K562 (cell line): ENCODE data around the gene IFI30. TPM values are rescaled to one million over a fixed set of nuclear protein-coding genes. Genes with fewer than 3 reads are reported as not detected.

ENCODE experiments used
- CEBPZ ChIP-seq: fragments of 150-350 bp; IDR thresholded peaks from 2 replicates; pipeline ENCODE4 v1.6.1; 2014; ENCODE audit warnings: low read depth, mild to moderate bottlenecking, low read length, borderline replicate concordance
- EP300 ChIP-seq: IDR thresholded peaks from 2 replicates; pipeline ENCODE4 v1.6.1; 2012; ENCODE audit warnings: low read length, improper control_type of control experiment
- FOXJ2 ChIP-seq: fragments of 200-800 bp; sonication (Bioruptor generic); IDR thresholded peaks from 2 replicates; pipeline ENCODE4 v1.6.1; 2016; ENCODE audit warnings: missing genetic modification characterization, missing compliant biosample characterization
- GTF2A2 ChIP-seq: IDR thresholded peaks from 2 replicates; pipeline ENCODE4 v1.6.1; 2016; ENCODE audit warnings: mild to moderate bottlenecking, missing genetic modification characterization, missing compliant biosample characterization
- MEF2A ChIP-seq: IDR thresholded peaks from 2 replicates; pipeline ENCODE4 v1.6.1; 2011; ENCODE audit warnings: low read depth, mild to moderate bottlenecking, low read length, moderate library complexity; ENCODE audit not compliant: control insufficient read depth
- SFPQ ChIP-seq: fragments of 200-400 bp; formaldehyde crosslinking; IDR thresholded peaks from 2 replicates; pipeline ENCODE4 v1.6.1; 2017; ENCODE audit warnings: mild to moderate bottlenecking, low read depth, low read length, moderate library complexity
- SRF ChIP-seq, 2 experiments: fragments of 250-450, 450-650 bp in 1 of 2; sonication (Bioruptor Pico) in 1 of 2; sonication (generic) in 1 of 2; formaldehyde crosslinking; IDR thresholded peaks; 2 replicates each; pipeline versions ENCODE4 v1.5.0 to v1.5.1; 2020 to 2022; ENCODE audit warnings: mild to moderate bottlenecking in 1 of 2, missing genetic modification reagents in 1 of 2
- TOE1 ChIP-seq, 2 experiments: fragments of 450-650 bp in 1 of 2; sonication (generic) in 1 of 2; formaldehyde crosslinking in 1 of 2; IDR thresholded peaks; 2 replicates each; pipeline versions ENCODE4 v1.7.1 to v1.8.0; 2016 to 2022; ENCODE audit warnings: borderline replicate concordance in 2 of 2, mild to moderate bottlenecking in 2 of 2, antibody characterized with exemption in 1 of 2, inconsistent platforms in 1 of 2, low read depth in 1 of 2, missing genetic modification reagents in 1 of 2, moderate library complexity in 1 of 2
- XRCC3 ChIP-seq: fragments of 450-650 bp; IDR thresholded peaks from 2 replicates; pipeline ENCODE4 v1.6.1; 2017; ENCODE audit warnings: mild to moderate bottlenecking, moderate library complexity
- ZNF717 ChIP-seq: fragments of 250-450 bp; sonication (Bioruptor Pico); IDR thresholded peaks from 2 replicates; pipeline ENCODE4 v1.5.0; 2021
- polyA plus RNA-seq, 8 experiments: library from polyadenylated mRNA; depleted of rRNA in 4 of 8; stranded (reverse) in 5 of 8; unstranded in 3 of 8; fragments of >200 nt; fragmentation: Nextera tagmentation in 2 of 8; fragmentation: Illumina TruSeq in 1 of 8; extraction: Ambion mirVana in 2 of 8; extraction: Trizol in 1 of 8; gene quantifications; 2 replicates each; pipeline versions ENCODE4 v1.2.1 to v1.2.3, GENCODE V29; 2011 to 2014; ENCODE audit warnings: inconsistent platforms in 1 of 8, missing spikeins in 1 of 8
- total RNA-seq, 7 experiments: library from RNA; depleted of rRNA in 6 of 7; stranded (reverse); fragments of >200 nt in 6 of 7; fragmentation: Illumina TruSeq in 2 of 7; extraction: Trizol in 2 of 7; gene quantifications; 2 replicates each; pipeline versions ENCODE4 v1.2.1 to v1.2.3, GENCODE V29; 2011 to 2021; ENCODE audit warnings: low replicate concordance in 1 of 7

IFI30 gene
- total and polyA plus RNA-seq, 9 of the 15 experiments (the other 6 are each of a cell fraction or from before 2014, with no cell fraction given) = 63.7 to 430 (median 109) TPM

GRCh38 chr19:18194554-18195238, 21.1 kb downstream of the IFI30 start (continued):
- no peak for TF ChIP-seq TOE1 (IDR thresholded peaks at IDR 0.05; ENCODE audit: borderline replicate concordance)
- TF ChIP-seq TOE1 (CRISPR knock-in tag; IDR thresholded peaks at IDR 0.05; ENCODE audit: borderline replicate concordance, low read depth) = no peak
- TF ChIP-seq SRF (CRISPR knock-in tag; IDR thresholded peaks at IDR 0.05) = 0 out of 4 replicates have a peak, but pooled peaks of 1 of the 2 experiments have one; percentile 33
- TF ChIP-seq ZNF717 (CRISPR knock-in tag) = no peak
- no peak for TF ChIP-seq XRCC3
- no peak for TF ChIP-seq EP300
- TF ChIP-seq FOXJ2 = no peak
- no peak for TF ChIP-seq MEF2A
- no peak for TF ChIP-seq GTF2A2 (tag)
- TF ChIP-seq SFPQ = no peak
- no peak for TF ChIP-seq CEBPZ
